H9 (cell line): ENCODE results near the gene MDFI. TPM values are rescaled to one million over a fixed set of nuclear protein-coding genes. Genes with fewer than 3 reads are reported as not detected.

Experiments
- DNase-seq: peaks from one replicate; pipeline ENCODE4 v3.0.0-alpha.2; 2017
- H2AFZ ChIP-seq: one replicate; pipeline ENCODE4 v1.6.1; 2013; ENCODE audit warnings: mild to moderate bottlenecking, low read length, control low read depth, moderate library complexity
- H2AK5ac ChIP-seq: 2 replicates; pipeline ENCODE4 v1.6.1; 2013; ENCODE audit warnings: low read length, control low read depth, mixed read lengths; ENCODE audit not compliant: insufficient read length
- H2BK120ac ChIP-seq: one replicate; pipeline ENCODE4 v1.6.1; 2013; ENCODE audit warnings: low read depth, mild to moderate bottlenecking, low read length, control low read depth, inconsistent platforms; ENCODE audit not compliant: poor library complexity, severe bottlenecking
- H2BK12ac ChIP-seq: 2 replicates; pipeline ENCODE4 v1.6.1; 2013; ENCODE audit warnings: low read length, control low read depth, mixed read lengths, low read depth; ENCODE audit not compliant: insufficient read length
- H2BK15ac ChIP-seq: 2 replicates; pipeline ENCODE4 v1.6.1; 2013; ENCODE audit warnings: low read depth, low read length, control low read depth
- H2BK20ac ChIP-seq: one replicate; pipeline ENCODE4 v1.6.1; 2013; ENCODE audit warnings: low read depth, mild to moderate bottlenecking, low read length, control low read depth, inconsistent platforms; ENCODE audit not compliant: poor library complexity, severe bottlenecking
- H2BK5ac ChIP-seq: 2 replicates; pipeline ENCODE4 v1.6.1; 2013; ENCODE audit warnings: low read length, control low read depth, mixed read lengths; ENCODE audit not compliant: insufficient read length
- H3K14ac ChIP-seq: 2 replicates; pipeline ENCODE4 v1.6.1; 2013; ENCODE audit warnings: low read length, control low read depth; ENCODE audit not compliant: insufficient read depth
- H3K18ac ChIP-seq: 2 replicates; pipeline ENCODE4 v1.6.1; 2013; ENCODE audit warnings: low read depth, mild to moderate bottlenecking, mixed read lengths, low read length, control low read depth; ENCODE audit not compliant: insufficient read length
- H3K23ac ChIP-seq: 2 replicates; pipeline ENCODE4 v1.6.1; 2013; ENCODE audit warnings: low read length, control low read depth, mixed read lengths, low read depth; ENCODE audit not compliant: insufficient read length
- H3K23me2 ChIP-seq: 2 replicates; pipeline ENCODE4 v1.6.1; 2013; ENCODE audit warnings: low read depth, mild to moderate bottlenecking, mixed read lengths, low read length, control low read depth; ENCODE audit not compliant: insufficient read length, poor library complexity, severe bottlenecking
- H3K27ac ChIP-seq: 2 replicates; pipeline ENCODE4 v1.5.1; 2013; ENCODE audit warnings: low read length, control low read depth, mixed read lengths, low read depth; ENCODE audit not compliant: insufficient read length
- H3K27me3 ChIP-seq: 2 replicates; pipeline ENCODE4 v1.6.1; 2013; ENCODE audit warnings: low read length, control low read depth, inconsistent platforms; ENCODE audit not compliant: insufficient read depth
- H3K4ac ChIP-seq: 2 replicates; pipeline ENCODE4 v1.6.1; 2013; ENCODE audit warnings: low read depth, mild to moderate bottlenecking, control low read depth, inconsistent platforms, low read length, moderate library complexity
- H3K4me1 ChIP-seq: 2 replicates; pipeline ENCODE4 v1.6.1; 2013; ENCODE audit warnings: low read length, control low read depth, inconsistent platforms; ENCODE audit not compliant: insufficient read depth
- H3K4me2 ChIP-seq: 2 replicates; pipeline ENCODE4 v1.6.1; 2013; ENCODE audit warnings: low read length, control low read depth, mixed read lengths; ENCODE audit not compliant: insufficient read length, insufficient read depth
- H3K56ac ChIP-seq: 2 replicates; pipeline ENCODE4 v1.6.1; 2013; ENCODE audit warnings: low read depth, mild to moderate bottlenecking, mixed read lengths, low read length, control low read depth; ENCODE audit not compliant: insufficient read length
- H3K79me1 ChIP-seq: 2 replicates; pipeline ENCODE4 v1.6.1; 2013; ENCODE audit warnings: low read depth, mild to moderate bottlenecking, moderate library complexity, low read length, control low read depth, inconsistent platforms; ENCODE audit not compliant: insufficient read depth, poor library complexity, severe bottlenecking
- H3K79me2 ChIP-seq: 2 replicates; pipeline ENCODE4 v1.6.1; 2013; ENCODE audit warnings: low read length, control low read depth, inconsistent platforms; ENCODE audit not compliant: insufficient read depth
- H3K9ac ChIP-seq: 2 replicates; pipeline ENCODE4 v1.6.1; 2013; ENCODE audit warnings: low read length, control low read depth, mixed read lengths; ENCODE audit not compliant: insufficient read length; ENCODE audit errors: extremely low read depth
- H3K9me3 ChIP-seq: one replicate; pipeline ENCODE4 v1.6.1; 2013; ENCODE audit warnings: low read depth, low read length, inconsistent platforms; ENCODE audit not compliant: control insufficient read depth
- H3T11ph ChIP-seq: one replicate; pipeline ENCODE4 v1.6.1; 2013; ENCODE audit warnings: mild to moderate bottlenecking, low read length, control low read depth, inconsistent platforms
- H4K20me1 ChIP-seq: one replicate; pipeline ENCODE4 v1.6.1; 2013; ENCODE audit not compliant: control insufficient read depth, insufficient read length, insufficient read depth
- H4K5ac ChIP-seq: 2 replicates; pipeline ENCODE4 v1.6.1; 2013; ENCODE audit warnings: low read depth, mild to moderate bottlenecking, mixed read lengths, low read length, control low read depth; ENCODE audit not compliant: insufficient read length
- H4K8ac ChIP-seq: replicated peaks from 2 replicates; pipeline ENCODE4 v1.6.1; 2013; ENCODE audit warnings: low read length, control low read depth, mixed read lengths, low read depth; ENCODE audit not compliant: insufficient read length
- H4K91ac ChIP-seq: 2 replicates; pipeline ENCODE4 v1.6.1; 2013; ENCODE audit warnings: low read depth, mild to moderate bottlenecking, moderate library complexity, mixed read lengths, low read length, control low read depth; ENCODE audit not compliant: insufficient read length
- H3K27ac Mint-ChIP-seq, 3 experiments: 2 replicates in 2 of 3; 3 replicates in 1 of 3; pipeline ENCODE4 v1.8.0; 2020 to 2021; ENCODE audit warnings: mixed read lengths in 3 of 3, mild to moderate bottlenecking in 1 of 3, moderate library complexity in 1 of 3
- H3K27me3 Mint-ChIP-seq: 2 replicates; pipeline ENCODE4 v1.8.0; 2021; ENCODE audit warnings: low read depth, mild to moderate bottlenecking, moderate library complexity, mixed read lengths
- H3K36me3 Mint-ChIP-seq, 3 experiments: 2 replicates in 2 of 3; 3 replicates in 1 of 3; pipeline ENCODE4 v1.8.0; 2020 to 2021; ENCODE audit warnings: low read depth in 3 of 3, mixed read lengths in 3 of 3; ENCODE audit not compliant: insufficient read depth in 1 of 3
- H3K4me1 Mint-ChIP-seq, 2 experiments: 2 replicates each; pipeline ENCODE4 v1.8.0; 2020; ENCODE audit warnings: mixed read lengths in 2 of 2
- H3K4me3 Mint-ChIP-seq, 2 experiments: 2 replicates in 1 of 2; 3 replicates in 1 of 2; pipeline ENCODE4 v1.8.0; 2020 to 2021; ENCODE audit warnings: mild to moderate bottlenecking in 2 of 2, mixed read lengths in 2 of 2, moderate library complexity in 1 of 2
- H3K9me3 Mint-ChIP-seq, 2 experiments: 2 replicates in 1 of 2; 3 replicates in 1 of 2; pipeline ENCODE4 v1.8.0; 2020; ENCODE audit warnings: mild to moderate bottlenecking in 2 of 2, mixed read lengths in 2 of 2, moderate library complexity in 1 of 2
- total RNA-seq: library from RNA; stranded (reverse); gene quantifications from 2 replicates; pipeline ENCODE4 v1.2.1, GENCODE V29; 2021
- TF ChIP-seq, protein P1 (sequence below): fragments of 200-600 bp; sonication (generic); conservative IDR thresholded peaks from 3 replicates; pipeline ENCODE4 v1.8.0; 2021; ENCODE audit warnings: antibody characterized with exemption, mild to moderate bottlenecking

MDFI gene
- total RNA-seq, 1 experiment from 2014 or later, result 45.0 TPM

DNA sequence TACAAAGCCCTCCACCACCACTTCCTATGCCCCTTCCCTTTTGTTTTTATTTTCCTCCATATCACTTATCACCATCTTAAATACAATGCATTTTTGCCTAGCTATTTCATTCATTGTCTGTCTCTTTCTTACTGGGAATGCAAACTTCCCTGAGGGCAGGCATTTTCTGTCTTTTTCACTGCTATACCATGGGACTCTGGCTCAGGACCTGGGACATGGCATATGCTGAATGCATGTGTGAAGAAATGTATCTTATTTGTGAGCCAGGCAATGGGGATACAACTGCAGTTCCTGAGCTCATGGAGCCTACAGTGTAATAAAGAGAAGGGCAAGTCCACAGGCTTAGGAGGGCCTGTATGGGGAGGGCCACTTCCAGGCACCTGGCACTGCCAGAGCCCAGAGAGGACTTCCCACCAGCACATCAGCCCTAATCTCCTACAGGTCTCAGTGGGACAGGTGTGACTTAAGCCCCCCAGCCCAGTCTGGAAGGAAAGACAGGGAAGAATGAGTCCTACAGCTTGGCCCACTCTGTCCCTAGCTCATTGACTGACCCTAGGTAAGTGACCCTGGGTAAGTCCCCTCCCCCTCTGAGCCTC is 53.9 kb downstream of the MDFI start:
- H2AK5ac ChIP-seq, result no peak overlapping the region
- H3K9ac ChIP-seq, result no peak overlapping the region
- no peaks in the 10 kb centered on the region for H3K79me2 ChIP-seq
- no peak overlapping the region for H3T11ph ChIP-seq
- H4K20me1 ChIP-seq, result peaks cover 4% of the 10 kb centered on the region
- peaks cover 13% of the 10 kb centered on the region for H3K27me3 Mint-ChIP-seq
- H3K4me1 ChIP-seq, result peaks cover 3% of the 10 kb centered on the region; the same call in 1 of the 2 replicates
- H4K91ac ChIP-seq, result no peak overlapping the region
- H3K9me3 Mint-ChIP-seq, result no peaks in the 10 kb centered on the region; a peak in 1 of 5 replicates
- no peak overlapping the region for H3K56ac ChIP-seq
- no peak overlapping the region for H3K27ac ChIP-seq
- no peaks in the 10 kb centered on the region for H3K79me1 ChIP-seq
- no peak overlapping the region for H4K5ac ChIP-seq
- H3K23me2 ChIP-seq, result no peaks in the 10 kb centered on the region
- no peak for DNase-seq
- no peak overlapping the region for H4K8ac ChIP-seq
- H3K4me3 Mint-ChIP-seq, result no peak overlapping the region
- peaks cover 23 to 25% of the 10 kb centered on the region in 2 experiments for H3K4me1 Mint-ChIP-seq
- H3K27ac Mint-ChIP-seq, result no peak overlapping the region
- no peak overlapping the region for H2BK20ac ChIP-seq
- H3K36me3 Mint-ChIP-seq, result no peaks in the 10 kb centered on the region; a peak in 2 of 7 replicates
- H2BK120ac ChIP-seq, result no peak overlapping the region
- no peak overlapping the region for H3K14ac ChIP-seq
- H2BK15ac ChIP-seq, result no peak overlapping the region
- H3K9me3 ChIP-seq, result no peaks in the 10 kb centered on the region
- H3K18ac ChIP-seq, result no peak overlapping the region
- no peak overlapping the region for H2BK12ac ChIP-seq
- no peak overlapping the region for H3K4me2 ChIP-seq
- no peak overlapping the region for H3K23ac ChIP-seq
- no peak overlapping the region for H2BK5ac ChIP-seq
- no peak overlapping the region for H2AFZ ChIP-seq
- H3K4ac ChIP-seq, result no peak overlapping the region
- no peaks in the 10 kb centered on the region for H3K27me3 ChIP-seq
- TF ChIP-seq, protein P1, sequence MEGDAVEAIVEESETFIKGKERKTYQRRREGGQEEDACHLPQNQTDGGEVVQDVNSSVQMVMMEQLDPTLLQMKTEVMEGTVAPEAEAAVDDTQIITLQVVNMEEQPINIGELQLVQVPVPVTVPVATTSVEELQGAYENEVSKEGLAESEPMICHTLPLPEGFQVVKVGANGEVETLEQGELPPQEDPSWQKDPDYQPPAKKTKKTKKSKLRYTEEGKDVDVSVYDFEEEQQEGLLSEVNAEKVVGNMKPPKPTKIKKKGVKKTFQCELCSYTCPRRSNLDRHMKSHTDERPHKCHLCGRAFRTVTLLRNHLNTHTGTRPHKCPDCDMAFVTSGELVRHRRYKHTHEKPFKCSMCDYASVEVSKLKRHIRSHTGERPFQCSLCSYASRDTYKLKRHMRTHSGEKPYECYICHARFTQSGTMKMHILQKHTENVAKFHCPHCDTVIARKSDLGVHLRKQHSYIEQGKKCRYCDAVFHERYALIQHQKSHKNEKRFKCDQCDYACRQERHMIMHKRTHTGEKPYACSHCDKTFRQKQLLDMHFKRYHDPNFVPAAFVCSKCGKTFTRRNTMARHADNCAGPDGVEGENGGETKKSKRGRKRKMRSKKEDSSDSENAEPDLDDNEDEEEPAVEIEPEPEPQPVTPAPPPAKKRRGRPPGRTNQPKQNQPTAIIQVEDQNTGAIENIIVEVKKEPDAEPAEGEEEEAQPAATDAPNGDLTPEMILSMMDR, result no peak
